ENCODE results near the gene SLC6A11. TPM values are rescaled to one million over a fixed set of nuclear protein-coding genes. Genes with fewer than 3 reads are reported as not detected.

The SLC6A11 gene
- total RNA-seq, 1 experiment from 2014 or later: not detected

DNA sequence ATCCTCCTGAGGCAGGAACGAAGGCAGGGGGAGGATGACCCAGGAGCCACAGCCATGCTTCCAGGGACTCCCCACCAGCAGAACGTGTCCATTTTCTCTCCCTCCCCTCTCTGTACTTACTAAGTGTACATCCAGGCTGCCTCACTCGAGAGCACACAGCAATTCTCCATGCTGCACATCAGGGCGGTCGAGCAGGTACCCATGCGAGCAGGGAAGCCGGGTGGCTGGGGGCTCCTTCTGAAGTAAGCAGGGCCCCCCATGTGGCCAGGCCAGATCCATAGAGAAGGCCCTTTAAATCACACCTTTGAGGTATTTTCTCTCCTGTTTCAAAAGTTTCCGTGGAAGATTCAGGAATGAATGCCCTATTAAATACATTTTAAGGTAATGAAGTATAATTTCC lies 41.2 kb upstream of the SLC6A11 start:
- H3K36me3 ChIP-seq (ENCODE audit: insufficient read depth, low read length): no peaks in the 10 kb centered on the region
- no peaks in the 10 kb centered on the region for H3K79me2 ChIP-seq (ENCODE audit: low read length)
- no peaks in the 10 kb centered on the region for H3K9me2 ChIP-seq (replicated peaks; ENCODE audit: insufficient read depth, low read length)
- DNase-seq: no peak
- H3K4me1 ChIP-seq (ENCODE audit: low read length): no peaks in the 10 kb centered on the region
- no peak overlapping the region for H2AFZ ChIP-seq (ENCODE audit: low read length)
- no peaks in the 10 kb centered on the region for H4K20me1 ChIP-seq (ENCODE audit: insufficient read depth, low read depth, low read length)
- no peak overlapping the region for H3K4me2 ChIP-seq (ENCODE audit: low read depth, low read length, poor library complexity, severe bottlenecking)
- no peaks in the 10 kb centered on the region for H3K27me3 ChIP-seq (ENCODE audit: low read length)
- no peak overlapping the region for H3K27ac ChIP-seq (ENCODE audit: low read length)
- no peak overlapping the region for H3K4me3 ChIP-seq (ENCODE audit: low read length)
- no peaks in the 10 kb centered on the region for H3K9me3 ChIP-seq (ENCODE audit: low read length)
- no peak overlapping the region for H3K9ac ChIP-seq (ENCODE audit: low read length)

DNA sequence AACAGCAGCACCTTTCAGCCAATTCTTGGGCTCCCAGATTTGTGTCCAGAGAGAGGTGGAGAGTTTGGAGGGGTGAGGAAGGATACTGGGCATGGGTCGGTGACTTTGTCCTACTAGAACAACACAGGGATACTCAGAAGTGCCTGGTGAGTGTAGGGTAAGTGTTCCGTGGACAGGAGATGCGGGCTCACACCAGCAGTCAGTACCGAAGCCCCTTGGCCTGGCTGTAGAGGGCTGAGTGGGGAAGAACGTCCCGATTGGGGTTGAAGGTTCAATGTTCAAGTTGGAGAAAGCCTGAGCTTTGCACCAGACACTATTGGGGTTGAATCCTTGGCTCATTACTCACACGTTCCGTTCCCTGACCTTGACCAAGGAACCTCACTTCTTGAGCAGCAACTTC lies 40.8 kb upstream of the SLC6A11 start:
- Histone ChIP-seq H3K9me3 (ENCODE audit: low read length) (no peaks in the 10 kb centered on the region), H3K27ac (ENCODE audit: low read length) (no peak overlapping the region), H3K79me2 (ENCODE audit: low read length) (no peaks in the 10 kb centered on the region), H3K36me3 (ENCODE audit: insufficient read depth, low read length) (no peaks in the 10 kb centered on the region), H3K9ac (ENCODE audit: low read length) (no peak overlapping the region), H3K4me1 (ENCODE audit: low read length) (no peaks in the 10 kb centered on the region), H3K4me2 (ENCODE audit: low read depth, low read length, poor library complexity, severe bottlenecking) (no peak overlapping the region), H3K27me3 (ENCODE audit: low read length) (no peaks in the 10 kb centered on the region), H2AFZ (ENCODE audit: low read length) (no peak overlapping the region), H3K4me3 (ENCODE audit: low read length) (no peak overlapping the region), H3K9me2 (replicated peaks; ENCODE audit: insufficient read depth, low read length) (no peaks in the 10 kb centered on the region), H4K20me1 (ENCODE audit: insufficient read depth, low read depth, low read length) (no peaks in the 10 kb centered on the region)
- no peak for DNase-seq

DNA sequence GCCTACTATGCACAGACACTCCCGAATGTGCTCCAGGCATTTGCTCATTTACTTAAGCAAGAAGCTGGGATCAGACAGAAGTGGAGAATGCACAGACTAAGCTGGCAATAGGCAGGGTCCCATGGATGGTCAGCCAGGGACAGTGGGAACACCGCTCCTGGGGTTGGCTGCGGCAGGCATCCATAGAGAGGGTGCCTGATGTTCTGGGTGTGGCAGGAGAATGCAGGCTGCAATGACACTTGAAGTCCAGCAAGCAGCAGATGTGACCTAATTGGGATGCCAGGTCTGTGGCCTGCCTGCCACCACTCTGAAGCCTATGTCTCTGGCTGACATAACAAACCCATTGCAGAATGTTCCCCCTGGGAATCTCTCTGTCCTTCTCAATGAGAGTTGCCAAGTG lies 40.2 kb upstream of the SLC6A11 start:
- H3K4me1 ChIP-seq (ENCODE audit: low read length): no peaks in the 10 kb centered on the region
- H3K4me2 ChIP-seq (ENCODE audit: low read depth, low read length, poor library complexity, severe bottlenecking): no peak overlapping the region
- H3K9ac ChIP-seq (ENCODE audit: low read length): no peak overlapping the region
- H3K27me3 ChIP-seq (ENCODE audit: low read length): no peaks in the 10 kb centered on the region
- H3K9me3 ChIP-seq (ENCODE audit: low read length): no peaks in the 10 kb centered on the region
- DNase-seq: no peak
- no peaks in the 10 kb centered on the region for H3K36me3 ChIP-seq (ENCODE audit: insufficient read depth, low read length)
- no peaks in the 10 kb centered on the region for H3K79me2 ChIP-seq (ENCODE audit: low read length)
- H3K27ac ChIP-seq (ENCODE audit: low read length): no peak overlapping the region
- no peak overlapping the region for H2AFZ ChIP-seq (ENCODE audit: low read length)
- H4K20me1 ChIP-seq (ENCODE audit: insufficient read depth, low read depth, low read length): no peaks in the 10 kb centered on the region
- H3K9me2 ChIP-seq (replicated peaks; ENCODE audit: insufficient read depth, low read length): no peaks in the 10 kb centered on the region
- no peak overlapping the region for H3K4me3 ChIP-seq (ENCODE audit: low read length)

DNA sequence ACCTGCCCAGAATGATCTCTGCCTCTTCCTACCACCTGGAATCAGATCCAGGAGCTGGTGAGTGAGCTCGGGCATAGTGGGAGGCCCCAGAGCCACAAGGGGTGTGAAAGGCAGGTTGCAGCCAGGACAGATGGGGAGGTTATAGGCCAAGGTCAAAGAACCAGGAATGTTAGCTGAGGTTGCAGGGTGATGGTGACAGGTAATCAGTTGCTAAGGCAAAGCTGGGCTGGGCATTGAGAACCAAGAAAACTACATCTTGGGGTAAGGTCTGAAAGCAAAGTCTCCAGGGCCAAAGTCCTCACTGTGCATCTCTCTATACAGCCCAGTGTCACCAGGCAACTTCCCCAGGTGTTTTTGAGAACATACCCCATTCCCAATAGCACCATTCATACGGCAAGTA lies 38.4 kb upstream of the SLC6A11 start:
- no peaks in the 10 kb centered on the region for H3K9me2 ChIP-seq (replicated peaks; ENCODE audit: insufficient read depth, low read length)
- no peak overlapping the region for H2AFZ ChIP-seq (ENCODE audit: low read length)
- no peak overlapping the region for H3K4me2 ChIP-seq (ENCODE audit: low read depth, low read length, poor library complexity, severe bottlenecking)
- H3K27me3 ChIP-seq (ENCODE audit: low read length): 0 out of 2 replicates have a peak, but pooled peaks cover 3% of the 10 kb centered on the region
- H3K79me2 ChIP-seq (ENCODE audit: low read length): no peaks in the 10 kb centered on the region
- no peaks in the 10 kb centered on the region for H3K4me1 ChIP-seq (ENCODE audit: low read length)
- H3K9ac ChIP-seq (ENCODE audit: low read length): no peak overlapping the region
- H4K20me1 ChIP-seq (ENCODE audit: insufficient read depth, low read depth, low read length): no peaks in the 10 kb centered on the region
- H3K27ac ChIP-seq (ENCODE audit: low read length): no peak overlapping the region
- H3K36me3 ChIP-seq (ENCODE audit: insufficient read depth, low read length): no peaks in the 10 kb centered on the region
- H3K9me3 ChIP-seq (ENCODE audit: low read length): no peaks in the 10 kb centered on the region
- no peak for DNase-seq
- H3K4me3 ChIP-seq (ENCODE audit: low read length): no peak overlapping the region

DNA sequence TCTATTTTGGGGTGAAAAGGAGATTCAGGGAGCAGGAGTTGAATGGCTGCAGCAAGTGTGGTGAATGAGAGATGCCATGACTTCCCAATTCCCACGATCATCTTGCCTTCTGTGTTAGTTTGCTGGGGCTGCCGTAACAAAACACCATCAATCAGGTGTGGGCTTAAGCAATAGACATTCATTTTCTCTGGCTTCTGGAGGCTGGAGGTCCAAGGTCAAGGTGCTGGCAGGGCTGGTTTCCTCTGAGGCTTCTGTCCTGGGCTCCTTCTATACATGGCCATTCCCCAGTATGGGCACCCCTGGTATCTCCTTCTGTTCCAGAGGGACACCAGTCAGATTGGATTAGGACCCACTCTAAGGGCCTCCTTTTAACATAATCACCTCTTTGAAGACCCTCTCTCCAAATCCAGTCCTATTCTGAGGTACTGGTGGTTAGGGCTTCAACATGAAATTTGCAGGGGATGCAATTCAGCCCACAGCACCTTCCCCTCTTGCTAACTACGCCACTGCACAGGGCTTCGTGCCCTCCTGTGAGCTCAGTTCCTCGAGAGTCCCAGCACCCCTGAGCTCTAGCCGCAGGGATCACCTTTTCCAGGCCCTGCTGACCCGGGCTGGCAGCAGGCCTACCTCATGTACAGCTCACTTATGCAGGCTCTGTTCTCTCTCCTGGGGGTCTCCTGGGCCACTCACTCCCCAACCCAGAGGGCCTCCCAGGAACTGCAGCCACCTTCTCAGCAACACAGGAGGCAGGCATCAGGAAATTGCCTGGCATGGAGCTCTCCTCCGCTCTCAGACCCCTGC lies 37.3 kb upstream of the SLC6A11 start:
- H3K27ac ChIP-seq (ENCODE audit: low read length): no peak overlapping the region
- H3K9me2 ChIP-seq (replicated peaks; ENCODE audit: insufficient read depth, low read length): no peaks in the 10 kb centered on the region
- no peaks in the 10 kb centered on the region for H3K36me3 ChIP-seq (ENCODE audit: insufficient read depth, low read length)
- H3K4me1 ChIP-seq (ENCODE audit: low read length): no peaks in the 10 kb centered on the region
- H3K4me3 ChIP-seq (ENCODE audit: low read length): no peak overlapping the region
- H3K27me3 ChIP-seq (ENCODE audit: low read length): 0 out of 2 replicates have a peak, but pooled peaks cover 3% of the 10 kb centered on the region
- H3K9me3 ChIP-seq (ENCODE audit: low read length): no peaks in the 10 kb centered on the region
- H3K79me2 ChIP-seq (ENCODE audit: low read length): no peaks in the 10 kb centered on the region
- DNase-seq: no peak
- H4K20me1 ChIP-seq (ENCODE audit: insufficient read depth, low read depth, low read length): no peaks in the 10 kb centered on the region
- H2AFZ ChIP-seq (ENCODE audit: low read length): no peak overlapping the region
- H3K9ac ChIP-seq (ENCODE audit: low read length): no peak overlapping the region
- H3K4me2 ChIP-seq (ENCODE audit: low read depth, low read length, poor library complexity, severe bottlenecking): no peak overlapping the region

DNA sequence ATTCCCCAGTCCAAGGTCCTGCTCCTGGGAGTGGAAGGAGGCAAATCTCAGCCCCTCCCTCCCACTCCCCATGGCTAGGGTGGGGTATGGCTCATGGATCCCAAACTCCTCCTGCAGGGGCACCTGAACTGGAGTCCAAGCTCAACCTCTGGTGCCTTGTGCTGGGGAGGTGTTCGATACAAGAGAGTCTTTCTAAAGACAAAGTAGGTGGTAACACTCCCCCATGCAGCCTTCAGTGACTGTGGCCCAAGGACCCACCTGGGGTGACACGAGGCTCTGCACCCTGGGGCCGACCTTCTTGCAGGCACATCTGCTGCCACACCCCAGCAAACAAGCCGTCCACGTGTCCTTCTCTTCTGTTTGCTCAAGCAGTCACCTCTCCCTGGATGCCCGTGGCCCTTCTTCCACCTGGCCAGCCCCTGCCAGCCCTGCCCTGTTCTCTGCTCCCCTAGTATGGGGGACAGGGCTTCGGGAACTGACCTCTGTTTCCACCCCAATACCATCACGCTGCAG lies 36.7 kb upstream of the SLC6A11 start:
- Histone ChIP-seq H3K4me3 (ENCODE audit: low read length) (no peak overlapping the region), H2AFZ (ENCODE audit: low read length) (no peak overlapping the region), H4K20me1 (ENCODE audit: insufficient read depth, low read depth, low read length) (no peaks in the 10 kb centered on the region), H3K9me3 (ENCODE audit: low read length) (no peaks in the 10 kb centered on the region), H3K4me1 (ENCODE audit: low read length) (no peaks in the 10 kb centered on the region), H3K36me3 (ENCODE audit: insufficient read depth, low read length) (no peaks in the 10 kb centered on the region), H3K4me2 (ENCODE audit: low read depth, low read length, poor library complexity, severe bottlenecking) (no peak overlapping the region), H3K27me3 (ENCODE audit: low read length) (0 out of 2 replicates have a peak, but pooled peaks cover 3% of the 10 kb centered on the region), H3K79me2 (ENCODE audit: low read length) (no peaks in the 10 kb centered on the region), H3K9ac (ENCODE audit: low read length) (no peak overlapping the region), H3K27ac (ENCODE audit: low read length) (no peak overlapping the region), H3K9me2 (replicated peaks; ENCODE audit: insufficient read depth, low read length) (no peaks in the 10 kb centered on the region)
- DNase-seq: no peak

DNA sequence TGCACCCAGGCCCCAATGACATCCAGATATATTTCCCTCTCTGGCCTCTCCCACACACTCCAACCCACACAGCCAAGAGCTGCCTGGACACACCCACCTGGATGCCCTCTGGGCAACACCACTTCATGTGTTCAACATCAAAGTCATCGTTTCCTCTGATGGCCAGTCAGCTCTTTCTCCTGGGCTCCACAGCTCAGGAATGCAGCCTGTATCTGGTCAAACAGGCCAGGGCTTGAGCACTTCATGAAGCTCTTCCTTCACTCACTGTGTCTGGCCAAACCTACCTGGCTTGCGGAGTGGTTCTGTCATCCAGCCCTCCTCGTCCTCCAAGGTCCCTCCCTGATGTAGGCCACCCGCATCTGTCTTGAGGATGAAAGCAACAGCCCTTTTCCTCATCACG lies 35.8 kb upstream of the SLC6A11 start:
- no peaks in the 10 kb centered on the region for H3K4me1 ChIP-seq (ENCODE audit: low read length)
- H3K9me2 ChIP-seq (replicated peaks; ENCODE audit: insufficient read depth, low read length): no peaks in the 10 kb centered on the region
- no peaks in the 10 kb centered on the region for H4K20me1 ChIP-seq (ENCODE audit: insufficient read depth, low read depth, low read length)
- no peak overlapping the region for H2AFZ ChIP-seq (ENCODE audit: low read length)
- no peak overlapping the region for H3K27ac ChIP-seq (ENCODE audit: low read length)
- DNase-seq: no peak
- H3K36me3 ChIP-seq (ENCODE audit: insufficient read depth, low read length): no peaks in the 10 kb centered on the region
- H3K27me3 ChIP-seq (ENCODE audit: low read length): 0 out of 2 replicates have a peak, but pooled peaks cover 3% of the 10 kb centered on the region
- no peaks in the 10 kb centered on the region for H3K79me2 ChIP-seq (ENCODE audit: low read length)
- H3K9me3 ChIP-seq (ENCODE audit: low read length): no peaks in the 10 kb centered on the region
- H3K4me2 ChIP-seq (ENCODE audit: low read depth, low read length, poor library complexity, severe bottlenecking): no peak overlapping the region
- H3K4me3 ChIP-seq (ENCODE audit: low read length): no peak overlapping the region
- no peak overlapping the region for H3K9ac ChIP-seq (ENCODE audit: low read length)

DNA sequence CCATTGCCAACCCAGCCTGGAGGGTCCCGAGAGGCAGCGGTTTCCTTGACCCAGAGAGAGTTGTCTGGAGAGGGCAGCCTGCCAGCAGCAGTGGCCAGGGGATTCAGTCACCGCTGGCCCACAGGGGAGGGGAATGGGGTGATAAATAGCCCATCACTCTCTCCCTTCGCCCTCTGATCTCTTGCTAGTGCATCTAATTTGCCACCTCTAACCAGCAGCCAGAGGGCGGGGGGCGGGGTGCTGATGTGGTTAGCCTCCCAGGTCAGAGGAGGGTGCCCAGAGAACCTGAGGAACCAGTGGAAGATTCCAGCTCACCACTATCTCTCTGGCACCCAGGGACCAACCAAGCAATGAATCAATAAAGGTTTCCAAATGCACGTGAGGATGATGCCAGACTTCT lies 35.1 kb upstream of the SLC6A11 start:
- Histone ChIP-seq H3K9ac (ENCODE audit: low read length) (no peak overlapping the region), H3K9me3 (ENCODE audit: low read length) (no peaks in the 10 kb centered on the region), H3K4me2 (ENCODE audit: low read depth, low read length, poor library complexity, severe bottlenecking) (no peak overlapping the region), H3K36me3 (ENCODE audit: insufficient read depth, low read length) (no peaks in the 10 kb centered on the region), H3K79me2 (ENCODE audit: low read length) (no peaks in the 10 kb centered on the region), H3K4me1 (ENCODE audit: low read length) (no peaks in the 10 kb centered on the region), H4K20me1 (ENCODE audit: insufficient read depth, low read depth, low read length) (no peaks in the 10 kb centered on the region), H3K27ac (ENCODE audit: low read length) (no peak overlapping the region), H3K4me3 (ENCODE audit: low read length) (no peak overlapping the region), H2AFZ (ENCODE audit: low read length) (no peak overlapping the region), H3K9me2 (replicated peaks; ENCODE audit: insufficient read depth, low read length) (no peaks in the 10 kb centered on the region), H3K27me3 (ENCODE audit: low read length) (0 out of 2 replicates have a peak, but pooled peaks cover 3% of the 10 kb centered on the region)
- no peak for DNase-seq

Measured in Karpas-422 (cell line).